ENCODE measurements around the gene MPLKIP. TPM values are rescaled to one million over a fixed set of nuclear protein-coding genes. Genes with fewer than 3 reads are reported as not detected.
"Not testable (repeated sequence)": the region's sequence is repeated elsewhere in the genome, so short reads cannot be mapped to it uniquely, and the experiment has no call there.

Gene MPLKIP
- total RNA-seq, 1 experiment from 2014 or later, result 43.2 TPM

GRCh38 chr7:40148671-40149070 is 14.2 kb upstream of the MPLKIP start:
- Histone ChIP-seq H2BK20ac (ENCODE audit: low read depth, low read length, poor library complexity, severe bottlenecking) (no peak overlapping the region), H4K8ac (replicated peaks; ENCODE audit: insufficient read length, low read depth, low read length) (no peak overlapping the region), H3K56ac (ENCODE audit: insufficient read length, low read depth, low read length) (no peak overlapping the region), H2BK120ac (ENCODE audit: low read depth, low read length, poor library complexity, severe bottlenecking) (no peak overlapping the region), H3K79me2 (ENCODE audit: insufficient read depth, low read length) (no peaks in the 10 kb centered on the region), H4K91ac (ENCODE audit: insufficient read length, low read depth, low read length) (no peak overlapping the region), H3K23me2 (ENCODE audit: insufficient read length, low read depth, low read length, poor library complexity, severe bottlenecking) (no peaks in the 10 kb centered on the region), H3K27ac (ENCODE audit: insufficient read length, low read depth, low read length) (no peak overlapping the region), H3K18ac (ENCODE audit: insufficient read length, low read depth, low read length) (no peak overlapping the region), H3K14ac (ENCODE audit: insufficient read depth, low read length) (no peak overlapping the region), H2AFZ (ENCODE audit: low read length) (no peak overlapping the region), H3K23ac (ENCODE audit: insufficient read length, low read depth, low read length) (no peak overlapping the region), H4K5ac (ENCODE audit: insufficient read length, low read depth, low read length) (no peak overlapping the region), H2BK5ac (ENCODE audit: insufficient read length, low read length) (no peak overlapping the region), H3T11ph (ENCODE audit: low read length) (no peak overlapping the region), H3K9ac (ENCODE audit: extremely low read depth, insufficient read length, low read length) (no peak overlapping the region), H3K9me3 (ENCODE audit: control insufficient read depth, low read depth, low read length) (no peaks in the 10 kb centered on the region), H4K20me1 (ENCODE audit: control insufficient read depth, insufficient read depth, insufficient read length) (no peaks in the 10 kb centered on the region), H2AK5ac (ENCODE audit: insufficient read length, low read length) (no peak overlapping the region), H3K27me3 (ENCODE audit: insufficient read depth, low read length) (no peaks in the 10 kb centered on the region), H2BK15ac (ENCODE audit: low read depth, low read length) (no peak overlapping the region), H3K4me1 (ENCODE audit: insufficient read depth, low read length) (peaks cover 3% of the 10 kb centered on the region; the same call in 1 of the 2 replicates), H3K79me1 (ENCODE audit: insufficient read depth, low read depth, low read length, poor library complexity, severe bottlenecking) (no peaks in the 10 kb centered on the region), H3K4me2 (ENCODE audit: insufficient read depth, insufficient read length, low read length) (peak overlapping the region; percentile 8), H3K4ac (ENCODE audit: low read depth, low read length) (no peak overlapping the region), H2BK12ac (ENCODE audit: insufficient read length, low read depth, low read length) (no peak overlapping the region)
- no CpG with 5 or more reads among the region's 2 CpGs for WGBS (ENCODE audit: extremely low coverage, insufficient read length, low lambda C conversion rate)
- H3K36me3 Mint-ChIP-seq (ENCODE audit: insufficient read depth in 1 of 3, low read depth in 3 of 3), result peaks cover 21 to 27% (median 22%) of the 10 kb centered on the region in 3 experiments
- H3K4me3 Mint-ChIP-seq, result peak overlapping the region in 1 of 2 experiments; percentile 3; a peak in 2 of 5 replicates
- peaks cover 22 to 24% of the 10 kb centered on the region in 2 experiments for H3K9me3 Mint-ChIP-seq
- H3K27me3 Mint-ChIP-seq (ENCODE audit: low read depth), result no peaks in the 10 kb centered on the region; the same call in 1 of the 2 replicates
- H3K4me1 Mint-ChIP-seq, result peaks cover 16 to 17% of the 10 kb centered on the region in 2 experiments
- no peak for TF ChIP-seq CTCF (conservative IDR thresholded peaks at IDR 0.05)
- H3K27ac Mint-ChIP-seq, result peak overlapping the region; percentile 16 to 90 (median 37)
- DNase-seq, result no peak

- H3K79me1 ChIP-seq (ENCODE audit: insufficient read depth, low read depth, low read length, poor library complexity, severe bottlenecking); H2AFZ ChIP-seq (ENCODE audit: low read length); H3K9me3 ChIP-seq (ENCODE audit: control insufficient read depth, low read depth, low read length); H3K14ac ChIP-seq (ENCODE audit: insufficient read depth, low read length); H2BK15ac ChIP-seq (ENCODE audit: low read depth, low read length); H3K79me2 ChIP-seq (ENCODE audit: insufficient read depth, low read length); H4K91ac ChIP-seq (ENCODE audit: insufficient read length, low read depth, low read length); H4K8ac ChIP-seq (replicated peaks; ENCODE audit: insufficient read length, low read depth, low read length); DNase-seq; H2BK5ac ChIP-seq (ENCODE audit: insufficient read length, low read length); H2AK5ac ChIP-seq (ENCODE audit: insufficient read length, low read length); H3K23ac ChIP-seq (ENCODE audit: insufficient read length, low read depth, low read length); H3K9ac ChIP-seq (ENCODE audit: extremely low read depth, insufficient read length, low read length); H3K27ac ChIP-seq (ENCODE audit: insufficient read length, low read depth, low read length); H3K4me3 Mint-ChIP-seq; H3K18ac ChIP-seq (ENCODE audit: insufficient read length, low read depth, low read length); H3K4ac ChIP-seq (ENCODE audit: low read depth, low read length); H3T11ph ChIP-seq (ENCODE audit: low read length); H4K5ac ChIP-seq (ENCODE audit: insufficient read length, low read depth, low read length); H4K20me1 ChIP-seq (ENCODE audit: control insufficient read depth, insufficient read depth, insufficient read length); H3K23me2 ChIP-seq (ENCODE audit: insufficient read length, low read depth, low read length, poor library complexity, severe bottlenecking); H2BK20ac ChIP-seq (ENCODE audit: low read depth, low read length, poor library complexity, severe bottlenecking); H2BK120ac ChIP-seq (ENCODE audit: low read depth, low read length, poor library complexity, severe bottlenecking); H3K4me1 ChIP-seq (ENCODE audit: insufficient read depth, low read length); H3K27me3 Mint-ChIP-seq (ENCODE audit: low read depth); H2BK12ac ChIP-seq (ENCODE audit: insufficient read length, low read depth, low read length); H3K4me2 ChIP-seq (ENCODE audit: insufficient read depth, insufficient read length, low read length); H3K56ac ChIP-seq (ENCODE audit: insufficient read length, low read depth, low read length); H3K27me3 ChIP-seq (ENCODE audit: insufficient read depth, low read length): not testable (repeated sequence)
- H3K27ac Mint-ChIP-seq, result peak overlapping the region; percentile 16 to 90 (median 37); a peak in 6 of 7 replicates
- H3K36me3 Mint-ChIP-seq (ENCODE audit: insufficient read depth in 1 of 3, low read depth in 3 of 3), result peaks cover 21 to 27% (median 22%) of the 10 kb centered on the region in 3 experiments
- peaks cover 16 to 22% of the 10 kb centered on the region in 2 experiments for H3K4me1 Mint-ChIP-seq
- H3K9me3 Mint-ChIP-seq, result peaks cover 22 to 24% of the 10 kb centered on the region in 2 experiments
- WGBS (ENCODE audit: extremely low coverage, insufficient read length, low lambda C conversion rate), result no CpG with 5 or more reads among the region's 7 CpGs
Observed at GRCh38 chr7:40148247-40148580, 13.8 kb upstream of the MPLKIP start.
